ENCODE data around the gene NME8.

Gene NME8

GRCh38 chr7:37942934-37943610, 94.7 kb downstream of the NME8 start:
- peak; percentile 40 for DNase-seq (ENCODE audit: low spot score)

- DNase-seq (ENCODE audit: low spot score): no peak
Measured at GRCh38 chr7:37943905-37944736, 95.7 kb downstream of the NME8 start.

- DNase-seq (ENCODE audit: low spot score): no peak
Measured at GRCh38 chr7:37944737-37945054, 96.3 kb downstream of the NME8 start.

- DNase-seq (ENCODE audit: low spot score): no peak
Measured at GRCh38 chr7:37945336-37945735, 96.9 kb downstream of the NME8 start.

- DNase-seq (ENCODE audit: low spot score): no peak
Measured at GRCh38 chr7:37947138-37947940, 98.9 kb downstream of the NME8 start.

- no peak for DNase-seq (ENCODE audit: low spot score)
Measured at GRCh38 chr7:37947941-37948210, 99.5 kb downstream of the NME8 start.

All from HuH-7 (cell line).